SJSA1 (cell line): ENCODE results near the gene HUWE1. TPM values are rescaled to one million over a fixed set of nuclear protein-coding genes. Genes with fewer than 3 reads are reported as not detected.

Source experiments
- DNase-seq, 2 experiments: peaks; one replicate each; pipeline ENCODE4 v3.0.0-alpha.2; 2015 to 2020; ENCODE audit warnings: low spot score in 2 of 2, low read depth in 1 of 2
- H3K27ac ChIP-seq: fragments of 250-450 bp; sonication (Bioruptor Pico); 2 replicates; pipeline ENCODE4 v1.5.1; 2020; ENCODE audit warnings: mild to moderate bottlenecking, moderate library complexity
- H3K27me3 ChIP-seq: fragments of 250-450 bp; sonication (Bioruptor Pico); replicated peaks from 2 replicates; pipeline ENCODE4 v1.5.1; 2020; ENCODE audit warnings: mild to moderate bottlenecking, moderate library complexity
- H3K36me3 ChIP-seq: fragments of 250-450 bp; sonication (Bioruptor Pico); 2 replicates; pipeline ENCODE4 v1.5.1; 2020; ENCODE audit warnings: mild to moderate bottlenecking
- H3K4me1 ChIP-seq: fragments of 250-450 bp; sonication (Bioruptor Pico); replicated peaks from 2 replicates; pipeline ENCODE4 v1.6.1; 2021; ENCODE audit warnings: mild to moderate bottlenecking
- H3K4me3 ChIP-seq: fragments of 250-450 bp; sonication (Bioruptor Pico); 2 replicates; pipeline ENCODE4 v1.5.1; 2020; ENCODE audit warnings: mild to moderate bottlenecking
- H3K9me3 ChIP-seq: fragments of 250-450 bp; sonication (Bioruptor Pico); replicated peaks from 2 replicates; pipeline ENCODE4 v1.5.1; 2020; ENCODE audit warnings: mild to moderate bottlenecking
- total RNA-seq: library from RNA; depleted of rRNA; stranded (reverse); fragments of >200 nt; shearing (Covaris generic); gene quantifications from 2 replicates; pipeline ENCODE4 v1.2.3, GENCODE V29; 2014

HUWE1 gene
- total RNA-seq, 1 experiment from 2014 or later, result 57.0 TPM

DNA sequence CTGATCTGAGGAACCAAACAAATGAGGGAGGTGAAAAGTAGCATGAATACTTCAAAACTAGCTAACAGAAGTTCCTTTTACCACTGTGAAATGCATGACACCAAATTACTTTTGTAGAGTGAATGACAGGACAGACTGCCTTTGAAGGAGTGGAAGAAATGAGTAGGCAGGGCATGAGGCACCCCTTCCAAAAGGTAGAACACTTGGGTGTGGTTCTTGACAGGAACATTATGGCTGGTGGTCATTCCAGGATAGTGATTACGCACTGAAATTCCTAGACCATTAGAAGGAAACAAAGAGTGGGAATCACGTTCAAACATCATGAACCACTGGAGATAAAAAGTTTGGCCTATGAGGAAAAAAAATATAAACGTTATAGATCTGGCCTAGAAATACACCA is 4.9 kb downstream of the HUWE1 start:
- Histone ChIP-seq H3K27ac (no peak overlapping the region), H3K4me1 (0 out of 2 replicates have a peak, but pooled peaks cover 4% of the 10 kb centered on the region), H3K36me3 (peaks cover 39% of the 10 kb centered on the region), H3K9me3 (no peaks in the 10 kb centered on the region), H3K4me3 (no peak overlapping the region), H3K27me3 (no peaks in the 10 kb centered on the region)
- DNase-seq, result no peak

DNA sequence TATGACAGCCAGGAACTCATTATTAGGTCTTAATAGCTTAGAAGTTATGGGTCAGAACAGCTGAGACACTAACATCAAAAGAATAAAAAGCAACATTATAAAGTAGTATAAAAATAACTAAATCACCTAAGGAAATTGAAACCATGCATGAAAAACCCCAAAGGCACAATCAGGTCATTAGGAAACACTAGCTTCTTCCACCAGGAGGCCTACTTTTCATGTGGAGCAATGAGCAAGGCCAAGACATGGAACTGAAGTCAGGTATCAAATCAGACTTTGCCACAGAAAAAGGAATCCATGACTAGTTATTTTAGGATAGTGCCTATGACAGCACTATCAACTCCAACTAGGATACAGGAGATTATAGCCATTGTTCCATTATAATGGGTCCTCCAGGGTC is 7.9 kb downstream of the HUWE1 start:
- no peak overlapping the region for H3K27ac ChIP-seq
- no peak overlapping the region for H3K4me3 ChIP-seq
- no peaks in the 10 kb centered on the region for H3K4me1 ChIP-seq
- peaks cover 56% of the 10 kb centered on the region for H3K36me3 ChIP-seq
- no peaks in the 10 kb centered on the region for H3K9me3 ChIP-seq
- no peak for DNase-seq
- no peaks in the 10 kb centered on the region for H3K27me3 ChIP-seq

DNA sequence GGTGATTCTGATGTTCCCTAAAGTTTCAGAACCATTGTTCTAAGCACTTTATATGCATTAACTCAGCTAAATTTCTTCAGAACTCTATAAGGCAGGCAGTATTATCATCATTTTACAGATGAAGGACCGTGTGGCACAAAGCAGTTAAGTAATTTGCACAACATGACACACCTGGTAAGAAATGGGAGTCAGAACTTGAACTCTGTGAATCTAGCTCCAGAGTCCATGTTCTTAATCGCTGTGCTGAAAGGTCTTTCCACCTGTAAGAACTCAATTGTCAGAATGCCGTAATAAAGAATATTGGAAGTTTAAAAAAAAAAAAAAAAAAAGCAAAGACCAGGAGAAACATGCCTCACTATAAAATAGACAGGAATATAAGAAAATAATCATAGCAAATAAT is 9.2 kb downstream of the HUWE1 start:
- no peaks in the 10 kb centered on the region for H3K4me1 ChIP-seq
- no peak overlapping the region for H3K27ac ChIP-seq
- H3K36me3 ChIP-seq, result peaks cover 66% of the 10 kb centered on the region
- H3K27me3 ChIP-seq, result no peaks in the 10 kb centered on the region
- no peak overlapping the region for H3K4me3 ChIP-seq
- no peak for DNase-seq
- no peaks in the 10 kb centered on the region for H3K9me3 ChIP-seq

GRCh38 chrX:53674581-53674980 is 11.9 kb downstream of the HUWE1 start:
- no peak overlapping the region for H3K27ac ChIP-seq
- peaks cover 57% of the 10 kb centered on the region for H3K36me3 ChIP-seq
- H3K27me3 ChIP-seq, result no peaks in the 10 kb centered on the region
- no peaks in the 10 kb centered on the region for H3K9me3 ChIP-seq
- H3K4me1 ChIP-seq, result no peaks in the 10 kb centered on the region
- DNase-seq, result no peak
- H3K4me3 ChIP-seq, result no peak overlapping the region

GRCh38 chrX:53669258-53669657 is 17.3 kb downstream of the HUWE1 start:
- Histone ChIP-seq H3K4me1 (no peaks in the 10 kb centered on the region), H3K9me3 (no peaks in the 10 kb centered on the region), H3K36me3 (peaks cover 47% of the 10 kb centered on the region), H3K4me3 (no peak overlapping the region), H3K27me3 (no peaks in the 10 kb centered on the region), H3K27ac (no peak overlapping the region)
- no peak for DNase-seq

DNA sequence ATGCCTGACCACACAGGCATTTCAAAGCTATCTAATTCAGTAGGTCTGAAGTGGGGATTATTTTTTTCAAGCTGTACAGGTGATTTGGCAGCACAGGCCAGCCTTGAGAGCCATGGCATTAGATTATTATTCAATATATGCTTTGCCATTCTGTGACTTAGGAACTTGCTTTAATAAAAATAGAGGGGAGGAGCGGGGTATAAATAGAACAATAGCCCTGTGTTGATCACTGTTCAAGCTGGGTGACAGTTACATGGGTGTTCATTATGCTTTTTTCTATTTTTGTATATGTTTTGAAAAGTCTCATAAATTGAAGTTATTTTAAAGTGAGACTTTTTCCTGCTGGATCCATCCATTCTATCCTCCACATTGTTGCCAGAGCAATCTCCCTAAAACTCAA is 20.3 kb downstream of the HUWE1 start:
- no peak overlapping the region for H3K27ac ChIP-seq
- no peaks in the 10 kb centered on the region for H3K4me1 ChIP-seq
- no peak for DNase-seq
- H3K4me3 ChIP-seq, result no peak overlapping the region
- no peaks in the 10 kb centered on the region for H3K9me3 ChIP-seq
- H3K36me3 ChIP-seq, result peaks cover 35% of the 10 kb centered on the region
- no peaks in the 10 kb centered on the region for H3K27me3 ChIP-seq

- H3K4me3 ChIP-seq, result no peak overlapping the region
- H3K4me1 ChIP-seq, result no peaks in the 10 kb centered on the region
- DNase-seq, result no peak
- peaks cover 19% of the 10 kb centered on the region for H3K36me3 ChIP-seq
- H3K27me3 ChIP-seq, result no peaks in the 10 kb centered on the region
- no peak overlapping the region for H3K27ac ChIP-seq
- no peaks in the 10 kb centered on the region for H3K9me3 ChIP-seq
These were observed 26.5 kb downstream of the HUWE1 start for GRCh38 chrX:53660004-53660403.

- Histone ChIP-seq H3K27me3 (no peaks in the 10 kb centered on the region), H3K4me1 (no peaks in the 10 kb centered on the region), H3K4me3 (no peak overlapping the region), H3K9me3 (no peaks in the 10 kb centered on the region), H3K36me3 (peaks cover 22% of the 10 kb centered on the region), H3K27ac (no peak overlapping the region)
- DNase-seq, result no peak
These were observed 27.5 kb downstream of the HUWE1 start for GRCh38 chrX:53659039-53659438.

DNA sequence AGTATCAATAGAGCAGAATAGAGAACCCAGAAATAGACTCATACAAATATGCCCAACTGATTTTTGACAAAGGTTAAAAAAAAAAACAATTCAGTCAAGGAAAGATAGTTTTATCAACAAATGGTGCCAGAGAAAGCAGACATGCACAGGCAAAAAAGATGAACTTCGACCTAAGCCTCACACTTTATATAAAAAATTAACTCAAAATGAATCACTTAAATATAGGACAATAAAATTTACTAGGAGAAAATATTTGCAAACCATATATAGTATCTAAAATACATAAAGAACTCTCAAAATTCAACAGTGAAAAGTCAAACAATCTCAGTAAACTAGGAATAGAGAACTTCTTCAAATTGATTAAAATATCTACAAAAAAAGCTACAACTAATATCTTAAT is 29.7 kb downstream of the HUWE1 start:
- Histone ChIP-seq H3K4me3 (no peak overlapping the region), H3K9me3 (no peaks in the 10 kb centered on the region), H3K36me3 (peaks cover 33% of the 10 kb centered on the region), H3K4me1 (no peaks in the 10 kb centered on the region), H3K27me3 (no peaks in the 10 kb centered on the region), H3K27ac (no peak overlapping the region)
- no peak for DNase-seq

DNA sequence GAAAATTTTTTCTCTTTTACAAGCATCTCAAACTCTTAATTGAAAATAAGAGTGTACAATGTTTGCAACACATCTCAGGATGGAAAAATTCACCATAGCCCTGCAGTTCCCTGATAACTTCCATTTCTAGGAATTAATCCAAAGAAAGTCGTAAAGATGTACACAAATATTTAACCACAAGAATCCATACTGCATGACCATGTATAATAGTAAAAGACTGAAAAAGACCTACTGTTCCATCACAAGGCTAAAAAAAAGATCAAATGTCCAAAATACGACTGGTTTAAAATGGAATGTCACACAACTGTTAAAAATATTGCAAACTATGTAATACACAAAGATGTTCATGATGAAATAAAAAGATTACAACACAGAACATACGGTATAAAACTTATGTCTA is 32.1 kb downstream of the HUWE1 start:
- peaks cover 42% of the 10 kb centered on the region for H3K36me3 ChIP-seq
- DNase-seq, result no peak
- H3K9me3 ChIP-seq, result no peaks in the 10 kb centered on the region
- H3K27ac ChIP-seq, result no peak overlapping the region
- H3K27me3 ChIP-seq, result no peaks in the 10 kb centered on the region
- H3K4me1 ChIP-seq, result no peaks in the 10 kb centered on the region
- H3K4me3 ChIP-seq, result no peak overlapping the region

- no peak for DNase-seq
- Histone ChIP-seq H3K4me3 (no peak overlapping the region), H3K36me3 (peaks cover 75% of the 10 kb centered on the region), H3K4me1 (no peaks in the 10 kb centered on the region), H3K27me3 (no peaks in the 10 kb centered on the region), H3K9me3 (no peaks in the 10 kb centered on the region), H3K27ac (no peak overlapping the region)
These were observed 41.8 kb downstream of the HUWE1 start for GRCh38 chrX:53644751-53645150.

GRCh38 chrX:53642337-53642736 is 44.2 kb downstream of the HUWE1 start:
- H3K27me3 ChIP-seq, result no peaks in the 10 kb centered on the region
- no peak for DNase-seq
- H3K36me3 ChIP-seq, result peaks cover 61% of the 10 kb centered on the region
- H3K9me3 ChIP-seq, result no peaks in the 10 kb centered on the region
- H3K4me3 ChIP-seq, result no peak overlapping the region
- H3K27ac ChIP-seq, result no peak overlapping the region
- no peaks in the 10 kb centered on the region for H3K4me1 ChIP-seq

DNA sequence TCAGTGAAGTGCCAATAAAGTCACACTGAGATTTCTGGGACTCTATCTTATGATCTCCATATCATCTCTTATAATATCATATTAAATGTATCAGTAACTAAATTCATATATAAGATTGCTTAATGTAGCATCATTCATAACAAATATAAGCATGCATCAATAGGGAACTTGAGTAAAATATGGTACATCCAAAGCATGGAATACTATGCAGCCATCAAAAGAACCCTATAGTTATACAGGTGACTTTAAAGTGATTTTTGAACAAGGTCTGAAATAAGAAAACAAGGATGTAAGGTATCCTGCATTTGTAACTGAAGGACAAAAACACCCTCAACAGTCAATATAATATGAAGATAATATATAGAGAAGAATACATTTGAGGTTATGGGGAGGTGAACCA is 47.3 kb downstream of the HUWE1 start:
- Histone ChIP-seq H3K27me3 (no peaks in the 10 kb centered on the region), H3K9me3 (no peaks in the 10 kb centered on the region), H3K36me3 (peaks cover 43% of the 10 kb centered on the region), H3K27ac (no peak overlapping the region), H3K4me3 (no peak overlapping the region), H3K4me1 (no peaks in the 10 kb centered on the region)
- no peak for DNase-seq

DNA sequence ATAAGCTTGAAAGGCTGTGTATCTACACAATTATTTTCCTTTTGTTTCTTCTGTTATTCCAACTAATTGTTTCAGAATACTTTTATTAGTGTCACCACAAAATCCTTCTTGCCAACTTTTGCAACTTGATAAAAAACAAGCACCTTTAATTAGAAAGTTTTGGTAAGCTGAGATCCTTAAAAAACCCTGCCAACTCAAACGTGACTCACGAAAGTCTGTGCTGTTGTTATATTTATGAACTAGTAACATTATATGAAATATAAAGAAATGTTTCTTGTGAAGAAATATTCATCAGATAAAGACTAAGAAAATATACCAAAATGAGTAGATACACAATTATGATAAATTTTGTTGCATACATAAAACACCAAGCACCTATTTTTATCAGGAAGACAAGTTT is 49.0 kb downstream of the HUWE1 start:
- no peak overlapping the region for H3K4me3 ChIP-seq
- peaks cover 54% of the 10 kb centered on the region for H3K36me3 ChIP-seq
- no peaks in the 10 kb centered on the region for H3K27me3 ChIP-seq
- H3K27ac ChIP-seq, result no peak overlapping the region
- no peaks in the 10 kb centered on the region for H3K9me3 ChIP-seq
- no peak for DNase-seq
- no peaks in the 10 kb centered on the region for H3K4me1 ChIP-seq

- H3K27ac ChIP-seq, result no peak overlapping the region
- no peaks in the 10 kb centered on the region for H3K4me1 ChIP-seq
- no peaks in the 10 kb centered on the region for H3K9me3 ChIP-seq
- DNase-seq, result peak in 1 of 2 experiments; percentile 1
- peaks cover 74% of the 10 kb centered on the region for H3K36me3 ChIP-seq
- H3K4me3 ChIP-seq, result no peak overlapping the region
- H3K27me3 ChIP-seq, result no peaks in the 10 kb centered on the region
These were observed 55.4 kb downstream of the HUWE1 start for GRCh38 chrX:53631156-53631555.
